HEK293T (cell line): ENCODE results near the gene TNNI3K.

ENCODE experiments used
- BHLHE40 ChIP-seq: fragments of 450-650 bp; IDR thresholded peaks from 2 replicates; pipeline ENCODE4 v1.6.1; 2016; ENCODE audit warnings: mild to moderate bottlenecking, moderate library complexity, borderline replicate concordance
- ELF4 ChIP-seq: fragments of 450-650 bp; IDR thresholded peaks from 2 replicates; pipeline ENCODE4 v1.6.1; 2017; ENCODE audit warnings: antibody characterized with exemption
- FOXA1 ChIP-seq: fragments of 450-650 bp; IDR thresholded peaks from 2 replicates; pipeline ENCODE4 v1.6.1; 2016; ENCODE audit warnings: mild to moderate bottlenecking
- FOXK2 ChIP-seq: fragments of 450-650 bp; IDR thresholded peaks from 2 replicates; pipeline ENCODE4 v1.6.1; 2016; ENCODE audit warnings: mild to moderate bottlenecking
- FOXM1 ChIP-seq: fragments of 450-650 bp; IDR thresholded peaks from 2 replicates; pipeline ENCODE4 v1.6.1; 2017; ENCODE audit warnings: mild to moderate bottlenecking, borderline replicate concordance
- HDGF ChIP-seq: fragments of 450-650 bp; IDR thresholded peaks from 2 replicates; pipeline ENCODE4 v1.6.1; 2017; ENCODE audit warnings: antibody characterized with exemption, borderline replicate concordance
- LEF1 ChIP-seq: fragments of 450-650 bp; IDR thresholded peaks from 2 replicates; pipeline ENCODE4 v1.6.1; 2017; ENCODE audit warnings: mild to moderate bottlenecking, borderline replicate concordance
- NFRKB ChIP-seq: fragments of 450-650 bp; IDR thresholded peaks from 2 replicates; pipeline ENCODE4 v1.6.1; 2016; ENCODE audit warnings: mild to moderate bottlenecking, moderate library complexity
- SP1 ChIP-seq: fragments of 450-650 bp; IDR thresholded peaks from 2 replicates; pipeline ENCODE4 v1.6.1; 2017
- SUZ12 ChIP-seq: fragments of 450-650 bp; IDR thresholded peaks from 2 replicates; pipeline ENCODE4 v1.6.1; 2016; ENCODE audit warnings: mild to moderate bottlenecking
- TARDBP ChIP-seq: fragments of 450-650 bp; IDR thresholded peaks from 2 replicates; pipeline ENCODE4 v1.6.1; 2016

DNA sequence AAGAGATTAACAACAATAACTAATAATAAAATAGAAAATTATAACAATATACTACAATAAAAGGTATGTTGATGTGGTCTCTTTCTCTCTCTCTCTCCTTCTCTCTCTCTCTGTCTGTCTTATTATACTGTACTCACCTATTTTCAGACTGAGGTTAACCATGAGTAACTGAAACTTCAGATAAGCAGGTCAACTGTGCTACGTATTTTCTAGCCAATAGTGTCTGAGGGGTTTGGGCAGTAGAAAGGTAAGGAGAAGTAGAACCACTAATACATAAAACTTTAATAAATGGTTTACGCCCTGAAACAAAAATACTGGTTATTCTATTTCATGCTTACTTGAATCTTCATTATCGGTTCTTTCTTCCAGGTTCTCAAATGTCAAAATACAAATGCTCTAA is 348.2 kb downstream of the TNNI3K start:
- TF ChIP-seq NFRKB = no peak
- TF ChIP-seq SP1 = no peak
- TF ChIP-seq FOXK2 = no peak
- TF ChIP-seq HDGF = no peak
- TF ChIP-seq ELF4 = no peak
- no peak for TF ChIP-seq SUZ12
- no peak for TF ChIP-seq TARDBP
- TF ChIP-seq LEF1 = no peak
- TF ChIP-seq FOXM1 = no peak
- no peak for TF ChIP-seq FOXA1
- TF ChIP-seq BHLHE40 = no peak
